HEK293T (cell line): ENCODE measurements around the gene PYGB.

Experiments
- CTCF ChIA-PET: fragments of 350-600 bp; formaldehyde crosslinking; extraction: SDS; loops from one replicate; lab custom pipeline; 2021; ENCODE audit warnings: antibody characterized with exemption, inconsistent platforms; lab: Yijun Ruan, JAX
- POLR2A ChIA-PET: fragments of 350-600 bp; formaldehyde crosslinking; extraction: SDS; loops from one replicate; lab custom pipeline; 2020; ENCODE audit warnings: antibody characterized with exemption, inconsistent platforms; lab: Yijun Ruan, JAX
- DNase-seq: peaks from one replicate; pipeline ENCODE4 v3.0.0; 2012; ENCODE audit warnings: mixed read lengths; ENCODE audit errors: extremely low spot score
- ARNT ChIP-seq: fragments of 450-650 bp; IDR thresholded peaks from 2 replicates; pipeline ENCODE4 v1.6.1; 2017; ENCODE audit warnings: mild to moderate bottlenecking
- BHLHE40 ChIP-seq: fragments of 450-650 bp; IDR thresholded peaks from 2 replicates; pipeline ENCODE4 v1.6.1; 2016; ENCODE audit warnings: mild to moderate bottlenecking, moderate library complexity, borderline replicate concordance
- CTBP1 ChIP-seq: fragments of 450-650 bp; IDR thresholded peaks from 2 replicates; pipeline ENCODE4 v1.6.1; 2016; ENCODE audit warnings: borderline replicate concordance
- ELF4 ChIP-seq: fragments of 450-650 bp; IDR thresholded peaks from 2 replicates; pipeline ENCODE4 v1.6.1; 2017; ENCODE audit warnings: antibody characterized with exemption
- FOXA1 ChIP-seq: fragments of 450-650 bp; IDR thresholded peaks from 2 replicates; pipeline ENCODE4 v1.6.1; 2016; ENCODE audit warnings: mild to moderate bottlenecking
- FOXK2 ChIP-seq: fragments of 450-650 bp; IDR thresholded peaks from 2 replicates; pipeline ENCODE4 v1.6.1; 2016; ENCODE audit warnings: mild to moderate bottlenecking
- FOXM1 ChIP-seq: fragments of 450-650 bp; IDR thresholded peaks from 2 replicates; pipeline ENCODE4 v1.6.1; 2017; ENCODE audit warnings: mild to moderate bottlenecking, borderline replicate concordance
- HDGF ChIP-seq: fragments of 450-650 bp; IDR thresholded peaks from 2 replicates; pipeline ENCODE4 v1.6.1; 2017; ENCODE audit warnings: antibody characterized with exemption, borderline replicate concordance
- L3MBTL2 ChIP-seq: fragments of 450-650 bp; conservative IDR thresholded peaks from 2 replicates; pipeline ENCODE4 v1.6.1; 2016; ENCODE audit warnings: mild to moderate bottlenecking
- LEF1 ChIP-seq: fragments of 450-650 bp; IDR thresholded peaks from 2 replicates; pipeline ENCODE4 v1.6.1; 2017; ENCODE audit warnings: mild to moderate bottlenecking, borderline replicate concordance
- NFRKB ChIP-seq: fragments of 450-650 bp; IDR thresholded peaks from 2 replicates; pipeline ENCODE4 v1.6.1; 2016; ENCODE audit warnings: mild to moderate bottlenecking, moderate library complexity
- SP1 ChIP-seq: fragments of 450-650 bp; IDR thresholded peaks from 2 replicates; pipeline ENCODE4 v1.6.1; 2017
- SUZ12 ChIP-seq: fragments of 450-650 bp; IDR thresholded peaks from 2 replicates; pipeline ENCODE4 v1.6.1; 2016; ENCODE audit warnings: mild to moderate bottlenecking
- TARDBP ChIP-seq: fragments of 450-650 bp; IDR thresholded peaks from 2 replicates; pipeline ENCODE4 v1.6.1; 2016
- ZNF384 ChIP-seq: fragments of 450-650 bp; IDR thresholded peaks from 2 replicates; pipeline ENCODE4 v1.6.1; 2016
- TF ChIP-seq, protein P1 (sequence below): fragments of 450-650 bp; IDR thresholded peaks from 2 replicates; pipeline ENCODE4 v1.6.1; 2016

The PYGB gene

DNA sequence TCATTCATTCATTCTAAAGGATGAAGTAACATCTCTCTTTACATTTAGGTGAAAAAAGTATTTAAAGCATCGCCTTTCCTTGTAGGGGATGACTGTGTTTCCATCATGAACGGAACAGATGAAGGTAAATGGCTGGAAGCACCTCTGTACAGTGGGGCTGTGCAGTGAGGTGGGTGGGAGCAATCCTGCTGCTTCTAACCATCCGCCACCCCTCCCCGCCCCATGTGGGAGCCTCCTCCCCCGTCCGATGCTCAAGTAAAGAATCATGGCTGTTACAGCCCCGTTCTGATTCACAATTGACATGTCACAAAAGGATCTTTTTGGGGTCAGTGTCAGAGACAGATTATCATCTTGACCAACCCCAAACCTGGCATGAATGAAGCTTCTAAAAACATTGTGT, 33.1 kb upstream of the PYGB start:
- TF ChIP-seq ELF4: no peak
- TF ChIP-seq, protein P1, sequence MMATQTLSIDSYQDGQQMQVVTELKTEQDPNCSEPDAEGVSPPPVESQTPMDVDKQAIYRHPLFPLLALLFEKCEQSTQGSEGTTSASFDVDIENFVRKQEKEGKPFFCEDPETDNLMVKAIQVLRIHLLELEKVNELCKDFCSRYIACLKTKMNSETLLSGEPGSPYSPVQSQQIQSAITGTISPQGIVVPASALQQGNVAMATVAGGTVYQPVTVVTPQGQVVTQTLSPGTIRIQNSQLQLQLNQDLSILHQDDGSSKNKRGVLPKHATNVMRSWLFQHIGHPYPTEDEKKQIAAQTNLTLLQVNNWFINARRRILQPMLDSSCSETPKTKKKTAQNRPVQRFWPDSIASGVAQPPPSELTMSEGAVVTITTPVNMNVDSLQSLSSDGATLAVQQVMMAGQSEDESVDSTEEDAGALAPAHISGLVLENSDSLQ: no peak
- TF ChIP-seq LEF1: no peak
- TF ChIP-seq HDGF: no peak
- no peak for TF ChIP-seq CTBP1
- no peak for TF ChIP-seq L3MBTL2
- TF ChIP-seq BHLHE40: no peak
- TF ChIP-seq FOXA1: no peak
- DNase-seq: no peak
- POLR2A ChIA-PET: interaction anchor here (1.0 kb wide), 1 partner anchor 20 kb away, joined by 4 read pairs; the partner anchor contains the start of gene ENTPD6
- CTCF ChIA-PET: no interaction called here

DNA sequence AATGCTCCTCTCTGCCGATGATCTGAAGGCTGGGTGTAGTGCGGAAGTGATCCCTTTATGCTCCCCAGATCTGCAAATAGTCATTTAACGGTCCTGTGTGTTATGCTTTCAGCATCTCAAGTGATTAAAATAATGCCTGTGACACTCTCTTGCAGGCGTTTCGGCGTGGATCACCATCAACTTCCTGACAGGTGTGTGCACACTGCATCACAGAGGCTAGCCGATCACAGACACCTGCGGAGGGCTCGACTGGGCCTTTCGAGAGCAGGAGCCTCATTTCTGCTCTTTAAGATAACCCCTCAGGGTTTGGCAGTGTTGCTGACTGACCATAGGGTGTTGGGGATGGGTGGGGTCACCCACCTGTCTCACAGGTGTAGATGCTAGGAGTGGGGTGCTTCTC, 32.4 kb upstream of the PYGB start:
- TF ChIP-seq CTBP1: no peak
- POLR2A ChIA-PET: interaction anchor here (1.0 to 2.0 kb wide), 2 partner anchors 20 to 32 kb away, joined by 4 to 9 read pairs; partner anchors contain the start of genes ENTPD6 and PYGB
- DNase-seq: no peak
- CTCF ChIA-PET: no interaction called here

DNA sequence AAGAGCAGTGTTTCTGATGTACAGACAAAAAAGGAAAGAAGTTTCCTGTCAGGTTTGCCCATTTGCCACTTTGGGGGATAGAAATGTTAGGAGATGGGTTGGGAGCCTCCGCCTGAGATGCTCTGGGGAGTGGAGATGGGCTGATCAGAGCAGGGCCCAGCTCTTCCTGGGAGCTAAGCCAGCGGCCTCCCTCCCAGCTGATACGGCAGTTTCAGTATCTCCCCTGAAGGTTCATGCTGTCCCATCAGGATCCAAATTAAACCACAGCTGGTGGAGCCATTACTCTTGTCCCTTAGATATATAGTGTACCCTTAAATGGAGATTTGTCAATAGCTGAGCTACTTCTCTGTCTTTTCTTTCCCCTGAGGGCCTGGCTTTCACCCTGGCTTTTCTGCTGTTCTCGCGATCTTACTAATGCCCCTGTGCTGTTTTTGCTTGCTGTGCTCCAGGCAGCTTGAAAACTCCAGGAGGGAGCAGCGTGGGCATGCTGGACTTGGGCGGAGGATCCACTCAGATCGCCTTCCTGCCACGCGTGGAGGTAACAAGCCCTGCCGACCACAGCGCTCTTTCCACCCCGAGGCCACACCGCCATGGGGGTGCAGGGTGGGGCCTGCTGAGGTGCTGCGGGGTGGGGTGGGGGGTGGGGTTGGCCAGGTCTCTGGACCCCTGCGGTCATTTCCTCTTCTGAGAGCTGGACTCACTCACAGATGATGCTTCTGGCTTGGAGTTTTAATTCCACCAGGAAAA, 31.5 kb upstream of the PYGB start:
- no peak for DNase-seq

DNA sequence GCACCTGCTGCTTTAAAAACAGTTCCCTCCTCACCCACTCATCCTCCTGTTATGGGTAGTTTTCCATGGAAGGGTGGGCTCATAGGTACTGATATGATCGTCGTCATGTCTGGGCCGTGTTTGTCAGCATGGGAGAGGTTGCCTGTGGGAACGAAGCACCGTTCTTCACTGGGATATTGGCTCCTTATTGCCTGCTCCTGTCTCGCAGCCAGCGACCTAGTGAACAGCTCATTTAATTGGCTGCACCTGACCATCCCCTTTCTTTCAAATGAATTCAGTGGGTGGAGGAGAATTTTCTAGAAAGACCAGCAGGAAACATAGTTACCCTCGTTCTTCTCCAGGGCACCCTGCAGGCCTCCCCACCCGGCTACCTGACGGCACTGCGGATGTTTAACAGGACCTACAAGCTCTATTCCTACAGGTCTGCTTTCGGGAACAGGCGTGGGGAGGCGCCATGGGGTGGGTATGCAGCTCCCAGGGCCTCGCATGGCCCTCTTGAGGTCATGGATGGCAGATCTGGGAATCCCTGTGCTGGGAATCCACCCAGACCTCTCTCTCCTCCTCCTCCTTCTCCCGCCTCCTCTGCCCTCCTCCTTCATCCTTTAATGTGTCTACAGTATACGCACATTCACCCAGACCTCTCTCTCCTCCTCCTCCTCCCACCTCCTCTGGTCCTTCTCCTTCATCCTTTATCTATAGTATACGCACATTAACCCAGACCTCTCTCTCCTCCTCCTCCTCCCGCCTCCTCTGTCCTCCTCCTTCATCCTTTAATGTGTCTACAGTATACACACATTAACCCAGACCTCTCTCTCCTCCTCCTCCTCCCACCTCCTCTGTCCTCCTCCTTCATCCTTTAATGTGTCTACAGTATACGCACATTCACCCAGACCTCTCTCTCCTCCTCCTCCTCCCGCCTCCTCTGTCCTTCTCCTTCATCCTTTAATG, 30.4 kb upstream of the PYGB start:
- TF ChIP-seq, protein P1: no peak
- TF ChIP-seq NFRKB (no peak), TARDBP (no peak), FOXA1 (no peak), ZNF384 (no peak)
- DNase-seq: no peak
- CTCF ChIA-PET: interaction anchor here (0.7 kb wide), 1 partner anchor 30 kb away, joined by 3 read pairs; no protein-coding TSS in a partner anchor
- POLR2A ChIA-PET: interaction anchor here (0.9 to 2.0 kb wide), 2 partner anchors 23 to 30 kb away, joined by 3 to 9 read pairs; partner anchors contain the start of gene PYGB

More for the DNA sequence above, 31.5 kb upstream of the PYGB start:
- TF ChIP-seq ZNF384 (no peak), FOXM1 (no peak), BHLHE40 (no peak), SP1 (no peak), NFRKB (no peak), SUZ12 (no peak), FOXA1 (no peak), FOXK2 (no peak), TARDBP (no peak), ARNT (no peak), HDGF (no peak)
- TF ChIP-seq, protein P1: no peak
- ChIA-PET CTCF (interaction anchor here (0.7 kb wide), 1 partner anchor 31 kb away, joined by 3 read pairs; no protein-coding TSS in a partner anchor), POLR2A (interaction anchor here (0.9 to 2.0 kb wide), 2 partner anchors 21 to 31 kb away, joined by 3 to 9 read pairs; partner anchors contain the start of gene PYGB)

DNA sequence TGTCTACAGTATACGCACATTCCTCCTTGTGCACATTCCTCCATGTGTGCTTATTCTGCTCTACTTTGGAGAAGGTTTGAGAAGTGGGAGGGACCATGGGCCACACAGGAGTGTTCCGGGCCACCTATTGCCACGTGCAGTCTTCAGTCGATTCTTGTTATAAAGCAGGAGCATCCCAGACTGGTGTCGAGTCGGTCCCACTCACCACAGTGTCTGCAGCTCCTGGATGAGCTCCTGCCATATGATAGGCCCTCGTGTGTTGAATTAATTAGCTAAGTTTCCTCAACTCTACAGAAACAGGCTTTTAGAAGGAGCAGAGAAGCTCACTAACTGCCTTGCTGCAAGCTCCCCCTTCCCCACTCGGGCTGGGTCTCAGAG, 29.8 kb upstream of the PYGB start:
- DNase-seq: no peak
- ChIA-PET CTCF (no interaction called here), POLR2A (no interaction called here)
- TF ChIP-seq L3MBTL2 (no peak), LEF1 (no peak), FOXK2 (no peak), SP1 (no peak), FOXA1 (no peak), FOXM1 (no peak), TARDBP (no peak), CTBP1 (no peak), ARNT (no peak), HDGF (no peak), NFRKB (no peak), ZNF384 (no peak), ELF4 (no peak)
- TF ChIP-seq, protein P1: no peak
